ENCODE results near the gene INSYN2B.
"Not testable (repeated sequence)": the region's sequence is repeated elsewhere in the genome, so short reads cannot be mapped to it uniquely, and the experiment has no call there.

The INSYN2B gene

DNA sequence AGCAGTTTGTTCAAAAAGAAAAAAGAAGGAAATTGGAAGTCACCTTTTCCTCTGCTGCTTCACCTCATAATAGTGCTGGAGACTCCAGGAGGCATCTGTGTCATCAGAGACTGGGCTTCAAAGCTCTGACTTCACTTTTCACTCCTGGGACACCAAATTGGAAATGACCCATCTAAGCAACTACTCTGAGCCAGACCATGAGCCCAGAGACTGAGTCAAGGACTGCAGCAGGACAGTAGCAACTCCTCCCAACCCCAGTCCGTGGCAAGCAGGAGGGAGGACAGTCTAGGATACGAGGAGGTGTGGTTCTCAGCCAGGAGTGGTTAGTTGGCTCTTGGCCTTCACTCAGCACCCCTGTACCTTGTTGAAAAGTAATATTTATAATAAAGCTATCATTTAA, 131.5 kb downstream of the INSYN2B start:
- no peak for DNase-seq (ENCODE audit: low spot score)

- DNase-seq (ENCODE audit: low spot score) = no peak
Observed at GRCh38 chr5:169848271-169848670, 132.0 kb downstream of the INSYN2B start.

DNA sequence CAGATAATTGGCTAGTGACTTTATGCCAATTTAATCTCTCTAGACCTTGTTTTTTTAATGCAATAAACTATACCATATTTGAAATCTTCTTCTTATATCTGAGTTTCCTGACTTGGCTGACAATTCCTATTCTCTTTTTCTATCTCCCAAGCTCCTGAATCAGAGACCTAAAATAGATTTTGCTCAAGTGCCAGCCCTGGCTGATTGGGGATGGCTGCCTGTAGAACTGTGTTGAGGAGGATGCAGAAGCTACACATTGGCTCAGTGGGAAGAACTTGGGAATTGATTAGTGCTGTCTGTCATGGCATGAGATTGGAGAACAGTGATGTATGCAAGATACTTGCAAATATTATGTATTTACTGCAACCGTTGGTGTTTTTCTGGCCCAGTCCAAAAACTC, 132.8 kb downstream of the INSYN2B start:
- no peak for DNase-seq (ENCODE audit: low spot score)

- no peak for DNase-seq (ENCODE audit: low spot score)
Observed at GRCh38 chr5:169842699-169843098, 137.6 kb downstream of the INSYN2B start.

DNA sequence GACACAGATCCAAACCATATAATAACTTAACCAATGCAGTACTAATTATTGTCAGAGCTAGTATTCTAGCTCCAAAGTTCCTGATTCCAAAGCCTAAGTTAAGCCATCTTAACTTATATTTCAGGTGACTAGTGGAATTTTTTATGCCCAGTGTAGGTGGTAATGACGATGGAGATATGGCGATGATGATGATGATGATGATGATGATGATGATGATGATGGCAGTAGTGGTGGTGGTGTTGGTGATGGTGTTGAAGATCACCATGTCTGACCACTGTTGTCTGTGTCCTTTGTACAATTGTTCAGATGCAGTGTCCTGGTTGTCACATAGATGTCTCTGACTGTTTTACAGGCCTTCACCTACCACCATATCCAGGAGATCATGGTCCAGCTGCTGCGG, 139.9 kb downstream of the INSYN2B start:
- DNase-seq (ENCODE audit: low spot score) = no peak

DNA sequence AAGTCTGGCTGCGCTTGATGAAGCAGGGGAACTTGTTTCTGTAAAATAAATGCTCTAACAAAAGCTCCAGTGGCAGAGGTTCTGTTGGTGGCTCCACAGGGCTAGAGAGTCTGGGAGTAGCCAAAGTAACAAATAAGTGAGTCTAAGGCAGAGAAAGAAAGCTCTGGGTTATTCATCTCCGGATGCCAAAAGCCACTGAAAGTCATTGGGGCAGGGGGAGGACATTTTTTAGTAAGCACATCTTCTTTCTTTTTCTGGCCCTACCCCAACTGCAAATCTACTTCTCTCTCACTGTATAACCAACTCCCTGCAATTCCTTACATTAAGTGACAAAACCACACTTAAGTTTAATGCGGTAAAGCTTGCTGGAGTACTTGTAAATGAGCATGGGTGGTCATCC, 141.6 kb downstream of the INSYN2B start:
- no peak for DNase-seq (ENCODE audit: low spot score)

GRCh38 chr5:169837686-169838085, 142.6 kb downstream of the INSYN2B start:
- DNase-seq (ENCODE audit: low spot score) = no peak

DNA sequence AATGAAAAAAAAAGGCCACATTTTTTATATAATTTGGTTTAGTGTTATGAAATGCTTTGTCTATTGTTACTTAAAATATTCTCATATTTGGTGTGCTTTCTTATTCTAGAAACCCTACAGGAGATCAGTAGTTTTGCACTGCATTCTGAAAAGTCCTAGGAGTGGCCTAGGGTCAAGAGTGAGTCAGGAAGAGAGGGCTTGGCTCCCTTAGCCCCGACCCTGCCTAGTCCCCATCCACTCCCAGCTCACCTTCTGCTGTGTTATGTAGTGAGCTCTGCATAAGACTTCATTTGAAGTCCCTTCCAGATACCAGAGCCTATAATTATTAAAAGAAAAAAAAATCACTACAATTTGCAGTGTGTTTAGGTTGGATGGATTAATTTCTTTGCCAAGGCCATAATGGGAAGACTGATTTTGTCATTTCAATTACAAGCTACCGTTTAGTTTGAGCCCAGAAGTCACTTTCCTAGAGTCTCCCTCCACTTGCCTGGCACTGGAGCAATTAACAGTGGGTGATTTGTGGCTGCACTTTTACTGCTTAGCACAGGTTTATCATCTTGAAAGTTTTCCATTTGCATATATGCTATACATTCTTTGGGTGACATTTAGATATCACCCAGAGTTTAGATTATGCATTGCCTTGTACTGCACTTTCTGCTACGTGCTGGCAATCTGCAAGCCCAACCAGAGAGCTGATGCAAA, 143.3 kb downstream of the INSYN2B start:
- no peak for DNase-seq (ENCODE audit: low spot score)

DNA sequence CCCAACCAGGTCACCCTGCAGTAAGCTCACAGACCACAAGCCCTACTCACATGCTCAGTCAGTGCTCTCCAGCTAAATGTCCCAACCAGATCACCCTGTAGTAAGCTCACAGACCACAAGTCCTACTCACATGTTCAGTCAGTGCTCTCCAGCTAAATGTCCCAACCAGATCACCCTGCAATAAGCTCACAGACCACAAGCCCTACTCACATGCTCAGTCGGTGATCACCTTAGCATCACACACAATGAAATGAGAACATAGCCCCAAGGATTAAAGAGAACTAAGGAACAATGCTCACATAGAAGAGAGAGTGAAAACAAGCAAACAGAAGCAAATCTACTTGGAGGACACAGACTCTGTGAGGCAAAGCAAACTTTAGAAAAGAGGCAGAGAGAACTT, 145.8 kb downstream of the INSYN2B start:
- DNase-seq (ENCODE audit: low spot score) = not testable (repeated sequence)

GRCh38 chr5:169833681-169834292, 146.5 kb downstream of the INSYN2B start:
- not testable (repeated sequence) for DNase-seq (ENCODE audit: low spot score)

- DNase-seq (ENCODE audit: low spot score) = no peak
Observed at GRCh38 chr5:169832845-169833244, 147.4 kb downstream of the INSYN2B start.

DNA sequence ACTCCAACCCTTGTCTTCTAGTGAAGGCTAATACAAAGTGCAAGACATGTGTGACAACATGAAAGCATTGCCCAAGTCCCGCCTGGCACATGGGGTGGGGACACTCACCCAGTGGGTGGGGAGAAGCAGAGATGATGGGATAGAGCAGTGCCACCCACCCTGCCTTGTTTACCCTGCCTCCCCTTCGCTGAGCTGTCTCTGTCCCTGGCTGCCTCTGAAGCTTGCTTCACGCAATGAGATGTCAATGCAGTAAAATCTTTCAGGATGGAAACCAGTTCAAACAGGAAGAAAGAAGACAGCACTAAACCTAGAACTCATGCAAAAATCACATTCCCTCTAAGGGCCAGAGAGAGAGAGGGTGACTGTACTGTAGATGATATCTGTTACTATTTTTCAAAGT, 148.0 kb downstream of the INSYN2B start:
- DNase-seq (ENCODE audit: low spot score) = no peak

DNA sequence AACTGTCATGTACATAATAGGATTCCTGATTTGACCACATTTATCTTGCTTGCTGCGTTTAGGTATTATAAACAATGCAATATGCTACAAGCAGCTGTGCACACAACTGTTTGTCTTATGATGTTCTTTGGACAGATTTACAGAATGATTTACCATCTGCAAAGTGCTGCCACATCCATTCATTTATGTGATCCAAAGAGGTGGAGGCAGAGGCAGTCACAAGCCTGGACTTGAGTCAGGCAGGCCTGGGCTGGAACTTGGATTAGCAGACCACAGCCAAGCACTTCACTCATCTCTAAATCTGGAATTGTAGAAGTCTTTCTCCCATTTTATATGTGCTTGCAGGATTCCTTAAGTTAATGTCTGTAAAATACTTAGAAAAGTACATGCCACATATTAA, 149.0 kb downstream of the INSYN2B start:
- DNase-seq (ENCODE audit: low spot score) = no peak

GRCh38 chr5:169828385-169828784, 151.9 kb downstream of the INSYN2B start:
- DNase-seq (ENCODE audit: low spot score) = no peak

- no peak for DNase-seq (ENCODE audit: low spot score)
Observed at GRCh38 chr5:169827769-169828168, 152.5 kb downstream of the INSYN2B start.

DNA sequence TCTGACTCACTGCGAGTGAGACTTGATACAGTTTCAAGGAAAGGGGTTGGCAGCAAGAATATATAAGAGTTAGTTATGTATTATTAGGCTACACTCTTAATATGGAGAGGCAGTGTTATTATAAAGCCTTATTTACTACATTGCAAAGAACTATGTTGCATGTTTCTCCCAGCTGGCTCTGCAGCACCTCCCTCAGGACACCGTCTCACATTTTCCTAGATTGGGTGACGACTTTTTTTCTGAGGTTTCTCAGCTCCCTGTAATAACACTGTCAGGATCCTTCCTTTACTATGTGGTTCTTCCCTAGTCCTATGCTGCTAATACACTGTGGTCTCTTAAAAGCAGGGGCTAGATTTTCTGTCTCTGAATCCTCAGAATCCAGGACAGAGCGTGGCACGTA, 153.7 kb downstream of the INSYN2B start:
- DNase-seq (ENCODE audit: low spot score) = peak; percentile 32

DNA sequence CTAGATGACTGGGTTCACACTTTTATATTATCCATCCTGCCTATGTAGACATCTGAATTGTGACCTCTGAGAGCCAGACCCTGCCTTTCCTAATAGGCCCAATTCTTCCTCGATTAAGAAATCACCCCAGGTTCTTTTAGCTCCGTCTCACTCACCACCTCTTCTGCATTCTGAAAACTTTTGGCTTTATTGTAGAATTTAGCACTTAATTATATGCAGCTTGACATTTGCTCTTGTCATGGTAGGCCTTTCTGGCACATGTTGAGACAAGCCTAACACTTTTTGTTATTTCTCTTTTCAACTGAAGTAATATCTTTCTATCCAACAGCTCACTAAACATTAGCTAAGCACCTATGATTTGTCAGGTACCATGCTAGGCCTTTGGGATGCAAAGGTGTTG, 163.3 kb downstream of the INSYN2B start:
- no peak for DNase-seq (ENCODE audit: low spot score)

GRCh38 chr5:169814522-169814921, 165.8 kb downstream of the INSYN2B start:
- DNase-seq (ENCODE audit: low spot score) = no peak
